Stimulated activated CD4-positive, alpha-beta T cell treated with anti-CD3 and anti-CD28 coated beads, Interleukin-2, amount 100 ng/mL, for 4 hours (primary cell): Measurements from ENCODE around the gene SCRT2.
A peak's percentile ranks its signal among the peaks of the same experiment; 100 is the strongest.
"Not testable (repeated sequence)": the region's sequence is repeated elsewhere in the genome, so short reads cannot be mapped to it uniquely, and the experiment has no call there.

Experiments used
- DNase-seq: peaks from one replicate; pipeline ENCODE4 v3.0.0-alpha.2; 2020; ENCODE audit warnings: low read depth

The SCRT2 gene

GRCh38 chr20:675453-676314 lies at the start of gene SCRT2:
Gene SCRT2, minus strand, starts transcription at chr20:675802. Its CDS starts 201 bp downstream, at chr20:675601.
- peak; percentile 24 for DNase-seq

GRCh38 chr20:724797-725196 lies 49.2 kb upstream of the SCRT2 start:
- not testable (repeated sequence) for DNase-seq

- no peak for DNase-seq
Observed at GRCh38 chr20:723756-724155, 48.2 kb upstream of the SCRT2 start.

GRCh38 chr20:722822-723644 lies 47.4 kb upstream of the SCRT2 start:
- no peak for DNase-seq

GRCh38 chr20:721876-722275 lies 46.3 kb upstream of the SCRT2 start:
- DNase-seq, result no peak

- no peak for DNase-seq
Observed at GRCh38 chr20:719816-720215, 44.2 kb upstream of the SCRT2 start.

GRCh38 chr20:719068-719467 lies 43.5 kb upstream of the SCRT2 start:
- DNase-seq, result no peak

GRCh38 chr20:717832-718231 lies 42.2 kb upstream of the SCRT2 start:
- DNase-seq, result no peak

GRCh38 chr20:717271-717670 lies 41.7 kb upstream of the SCRT2 start:
- no peak for DNase-seq

GRCh38 chr20:714453-714852 lies 38.9 kb upstream of the SCRT2 start:
- no peak for DNase-seq

- no peak for DNase-seq
Observed at GRCh38 chr20:711576-711975, 36.0 kb upstream of the SCRT2 start.

- DNase-seq, result no peak
Observed at GRCh38 chr20:710780-711450, 35.3 kb upstream of the SCRT2 start.

- DNase-seq, result no peak
Observed at GRCh38 chr20:709991-710779, 34.6 kb upstream of the SCRT2 start.

- DNase-seq, result no peak
Observed at GRCh38 chr20:709423-709822, 33.8 kb upstream of the SCRT2 start.

GRCh38 chr20:708956-709355 lies 33.4 kb upstream of the SCRT2 start:
- DNase-seq, result no peak

GRCh38 chr20:707451-708110 lies 32.0 kb upstream of the SCRT2 start:
- DNase-seq, result no peak

- DNase-seq, result no peak
Observed at GRCh38 chr20:706366-706885, 30.8 kb upstream of the SCRT2 start.

- no peak for DNase-seq
Observed at GRCh38 chr20:704726-705125, 29.1 kb upstream of the SCRT2 start.

- DNase-seq, result no peak
Observed at GRCh38 chr20:703426-703825, 27.8 kb upstream of the SCRT2 start.

GRCh38 chr20:703006-703405 lies 27.4 kb upstream of the SCRT2 start:
- no peak for DNase-seq
